SK-N-SH (cell line): ENCODE measurements around the gene FBN1. TPM values are rescaled to one million over a fixed set of nuclear protein-coding genes. Genes with fewer than 3 reads are reported as not detected.

Source experiments
- CTCF ChIA-PET: fragments of 300-600, 350-600 bp; formaldehyde crosslinking; extraction: SDS; loops from one replicate; lab custom pipeline; 2021; lab: Yijun Ruan, JAX
- POLR2A ChIA-PET: fragments of 350-600 bp; sonication (Branson Sonifier 250); formaldehyde crosslinking; extraction: SDS; loops from one replicate; lab custom pipeline; 2020; ENCODE audit warnings: antibody characterized with exemption, inconsistent platforms; lab: Yijun Ruan, JAX
- DNase-seq: peaks from one replicate; pipeline ENCODE4 v3.0.0; 2012
- H2AFZ ChIP-seq: fragments of 200-600 bp; sonication (generic); 2 replicates; pipeline ENCODE4 v1.8.1; 2016; ENCODE audit warnings: antibody characterized with exemption, mild to moderate bottlenecking, low read depth
- H3F3A ChIP-seq: fragments of 200-600 bp; sonication (generic); replicated peaks from 2 replicates; pipeline ENCODE3; 2016; ENCODE audit warnings: antibody characterized with exemption, mild to moderate bottlenecking; ENCODE audit not compliant: insufficient read depth
- H3K27ac ChIP-seq, 2 experiments: fragments of 200-500 bp in 1 of 2; fragments of 200-600 bp in 1 of 2; sonication (Bioruptor generic) in 1 of 2; sonication (generic), shearing (Covaris generic) in 1 of 2; 2 replicates each; pipeline versions ENCODE4 v1.5.1 to v1.6.1; 2014 to 2016; ENCODE audit warnings: low read depth in 2 of 2, inconsistent platforms in 1 of 2, low read length in 1 of 2, mild to moderate bottlenecking in 1 of 2, mixed read lengths in 1 of 2
- H3K27me3 ChIP-seq: fragments of 200-600 bp; sonication (generic), shearing (Covaris generic); 2 replicates; pipeline ENCODE4 v1.6.1; 2016; ENCODE audit warnings: mixed run types; ENCODE audit not compliant: insufficient read depth
- H3K36me3 ChIP-seq, 2 experiments: fragments of 200-500 bp in 1 of 2; fragments of 200-600 bp in 1 of 2; sonication (Bioruptor generic) in 1 of 2; sonication (generic) in 1 of 2; replicated peaks in 1 of 2; 2 replicates each; pipeline versions ENCODE3 to v1.5.1; 2014 to 2016; ENCODE audit warnings: low read length in 1 of 2, mild to moderate bottlenecking in 1 of 2; ENCODE audit not compliant: insufficient read depth in 2 of 2, control insufficient read depth in 1 of 2
- H3K4me1 ChIP-seq, 2 experiments: fragments of 200-500 bp in 1 of 2; fragments of 200-600 bp in 1 of 2; sonication (Bioruptor generic) in 1 of 2; sonication (generic), shearing (Covaris generic) in 1 of 2; 2 replicates each; pipeline versions ENCODE4 v1.5.1 to v1.6.1; 2014 to 2016; ENCODE audit warnings: low read depth in 1 of 2, low read length in 1 of 2, mixed run types in 1 of 2; ENCODE audit not compliant: insufficient read depth in 2 of 2, control insufficient read depth in 1 of 2
- H3K4me2 ChIP-seq: fragments of 200-600 bp; sonication (generic), shearing (Covaris generic); 2 replicates; pipeline ENCODE4 v1.6.1; 2017; ENCODE audit warnings: mixed run types
- H3K4me3 ChIP-seq, 2 experiments: fragments of 200-500 bp in 1 of 2; fragments of 200-600 bp in 1 of 2; sonication (Bioruptor generic) in 1 of 2; sonication (generic), shearing (Covaris generic) in 1 of 2; 2 replicates each; pipeline versions ENCODE4 v1.5.1 to v1.8.1; 2014 to 2016; ENCODE audit warnings: low read depth in 2 of 2, inconsistent platforms in 1 of 2, low read length in 1 of 2, mild to moderate bottlenecking in 1 of 2, mixed read lengths in 1 of 2, moderate library complexity in 1 of 2
- H3K79me2 ChIP-seq: fragments of 200-600 bp; sonication (generic); 2 replicates; pipeline ENCODE4 v1.8.1; 2017; ENCODE audit warnings: mild to moderate bottlenecking; ENCODE audit not compliant: insufficient read depth
- H3K9ac ChIP-seq: fragments of 200-600 bp; sonication (generic); 2 replicates; pipeline ENCODE4 v1.6.1; 2017; ENCODE audit warnings: mixed run types
- H3K9me2 ChIP-seq: fragments of 200-600 bp; sonication (generic); 2 replicates; pipeline ENCODE4 v1.6.1; 2017; ENCODE audit warnings: mixed run types
- H3K9me3 ChIP-seq: fragments of 200-600 bp; sonication (generic); 2 replicates; pipeline ENCODE4 v1.6.1; 2017; ENCODE audit warnings: mixed run types, mild to moderate bottlenecking, moderate library complexity
- H4K20me1 ChIP-seq: fragments of 200-600 bp; sonication (generic); 2 replicates; pipeline ENCODE4 v1.6.1; 2017; ENCODE audit warnings: mild to moderate bottlenecking, mixed run types; ENCODE audit not compliant: insufficient read depth
- CHD2 ChIP-seq: fragments of 150-350 bp; IDR thresholded peaks from 2 replicates; pipeline ENCODE4 v1.6.1; 2018; ENCODE audit warnings: low read length; ENCODE audit not compliant: partially characterized antibody
- ELF1 ChIP-seq: IDR thresholded peaks from 2 replicates; pipeline ENCODE4 v1.4.0; 2012
- EP300 ChIP-seq, 2 experiments: IDR thresholded peaks; 2 replicates each; pipeline versions ENCODE4 v1.4.0 to v1.6.1; 2012; ENCODE audit warnings: borderline replicate concordance in 1 of 2, low read depth in 1 of 2, low read length in 1 of 2
- FOSL2 ChIP-seq: IDR thresholded peaks from 2 replicates; pipeline ENCODE4 v1.4.0; 2012; ENCODE audit warnings: low read depth, mild to moderate bottlenecking, moderate library complexity, borderline replicate concordance
- FOXJ3 ChIP-seq: sonication (generic); formaldehyde crosslinking; IDR thresholded peaks from 2 replicates; pipeline ENCODE4 v1.5.1; 2020; ENCODE audit warnings: mild to moderate bottlenecking, missing genetic modification reagents
- IRF3 ChIP-seq: fragments of 150-350 bp; IDR thresholded peaks from 2 replicates; pipeline ENCODE4 v1.6.1; 2016; ENCODE audit warnings: mild to moderate bottlenecking, low read depth, low read length
- JUND ChIP-seq: IDR thresholded peaks from 2 replicates; pipeline ENCODE4 v1.4.0; 2012
- MEF2A ChIP-seq: IDR thresholded peaks from 2 replicates; pipeline ENCODE4 v1.4.0; 2012; ENCODE audit warnings: low read depth, borderline replicate concordance
- MXI1 ChIP-seq: IDR thresholded peaks from 2 replicates; pipeline ENCODE4 v1.6.1; 2012; ENCODE audit warnings: mild to moderate bottlenecking, low read depth, low read length, improper control_type of control experiment
- NFIC ChIP-seq: IDR thresholded peaks from 2 replicates; pipeline ENCODE4 v1.4.0; 2012; ENCODE audit warnings: borderline replicate concordance
- NRF1 ChIP-seq: IDR thresholded peaks from 2 replicates; pipeline ENCODE4 v1.6.1; 2012; ENCODE audit warnings: low read depth, mild to moderate bottlenecking, low read length
- PBX3 ChIP-seq: IDR thresholded peaks from 2 replicates; pipeline ENCODE4; 2012
- RAD21 ChIP-seq: IDR thresholded peaks from 2 replicates; pipeline ENCODE4 v1.6.1; 2012; ENCODE audit warnings: mild to moderate bottlenecking, low read length
- RCOR1 ChIP-seq: fragments of 150-350 bp; IDR thresholded peaks from 2 replicates; pipeline ENCODE4 v1.6.1; 2017; ENCODE audit warnings: antibody characterized with exemption, low read length
- RFX5 ChIP-seq: IDR thresholded peaks from 2 replicates; pipeline ENCODE4 v1.6.1; 2012; ENCODE audit warnings: mild to moderate bottlenecking, improper control_type of control experiment, low read length
- RXRA ChIP-seq: IDR thresholded peaks from 2 replicates; pipeline ENCODE4 v1.4.0; 2012; ENCODE audit warnings: low read depth, mild to moderate bottlenecking, borderline replicate concordance
- SMC3 ChIP-seq: IDR thresholded peaks from 2 replicates; pipeline ENCODE4 v1.6.1; 2012; ENCODE audit warnings: low read depth, low read length, improper control_type of control experiment
- TAF1 ChIP-seq: IDR thresholded peaks from 2 replicates; pipeline ENCODE4 v1.6.1; 2012; ENCODE audit warnings: low read depth, mild to moderate bottlenecking, low read length, moderate library complexity, borderline replicate concordance
- TCF12 ChIP-seq: IDR thresholded peaks from 2 replicates; pipeline ENCODE4 v1.4.0; 2012
- TEAD4 ChIP-seq: IDR thresholded peaks from 2 replicates; pipeline ENCODE4 v1.4.0; 2012; ENCODE audit warnings: mild to moderate bottlenecking, borderline replicate concordance; ENCODE audit not compliant: insufficient read depth
- YY1 ChIP-seq: IDR thresholded peaks from 2 replicates; pipeline ENCODE4 v1.4.0; 2012; ENCODE audit warnings: low read depth, mild to moderate bottlenecking
- ZBTB33 ChIP-seq: IDR thresholded peaks from 2 replicates; pipeline ENCODE4 v1.4.0; 2012; ENCODE audit warnings: low read depth, borderline replicate concordance
- WGBS: methylation state at CpG from one replicate; pipeline ENCODE4 v1.1.6; 2017; ENCODE audit warnings: low lambda C conversion rate; 5-methylcytosine and 5-hydroxymethylcytosine counted together
- polyA plus RNA-seq, 3 experiments: library from polyadenylated mRNA; depleted of rRNA; stranded (reverse); fragments of >200 nt; gene quantifications; 2 replicates each; pipeline ENCODE4 v1.2.3, GENCODE V29; 2012

FBN1 gene
- polyA plus RNA-seq, 1 of the 3 experiments (the other 2 are of a cell fraction): 248 TPM

- CTCF ChIA-PET: interaction anchor here (0.9 kb wide), 1 partner anchor 120 kb away, joined by 3 read pairs; no protein-coding TSS in a partner anchor
- TF ChIP-seq RCOR1 (peak; percentile 52; the same call in 1 of the 2 replicates), EP300 (IDR thresholded peaks at IDR 0.05; ENCODE audit: borderline replicate concordance in 1 of 2, low read depth in 1 of 2, low read length in 1 of 2) (peak in 1 of 2 experiments; percentile 69; a peak in 2 of 4 replicates), RAD21 (no peak), FOXJ3 (CRISPR knock-in tag) (no peak), RFX5 (no peak)
- H3K27ac ChIP-seq: peak overlapping the region; percentile 67 to 96
- no peak overlapping the region; the same call in 1 of the 2 replicates for H3K4me2 ChIP-seq
- no peaks in the 10 kb centered on the region for H3K9me2 ChIP-seq
- peak; percentile 36 for DNase-seq
- peaks cover 32% of the 10 kb centered on the region for H4K20me1 ChIP-seq
- peaks cover 97% of the 10 kb centered on the region for H3K79me2 ChIP-seq
- H3K4me1 ChIP-seq: peaks cover 38 to 64% of the 10 kb centered on the region in 2 experiments; a peak in 3 of 4 replicates
- H3F3A ChIP-seq: peaks cover 42% of the 10 kb centered on the region
- no peaks in the 10 kb centered on the region for H3K9me3 ChIP-seq
- peaks cover 31 to 82% of the 10 kb centered on the region in 2 experiments for H3K36me3 ChIP-seq
- H3K9ac ChIP-seq: no peak overlapping the region
- WGBS: 45% methylated on average over 3 of the region's 3 CpGs
- H3K4me3 ChIP-seq: no peak overlapping the region
- H3K27me3 ChIP-seq: no peaks in the 10 kb centered on the region
- H2AFZ ChIP-seq: no peak overlapping the region
- POLR2A ChIA-PET: interaction anchor here (0.9 kb wide), 1 partner anchor 109 kb away, joined by 3 read pairs; the partner anchor contains the start of gene FBN1
Measured at GRCh38 chr15:48536681-48537091, 108.8 kb downstream of the FBN1 start.

- 11% methylated on average over 2 of the region's 2 CpGs for WGBS
- Histone ChIP-seq H3F3A (peaks cover 35% of the 10 kb centered on the region), H3K79me2 (peaks cover 91% of the 10 kb centered on the region), H3K9me2 (no peaks in the 10 kb centered on the region), H3K27me3 (no peaks in the 10 kb centered on the region), H3K4me2 (no peak overlapping the region), H3K27ac (peak overlapping the region; percentile 41 to 96; a peak in 3 of 4 replicates), H2AFZ (no peak overlapping the region), H3K4me3 (no peak overlapping the region), H3K9ac (no peak overlapping the region), H3K36me3 (peaks cover 51 to 87% of the 10 kb centered on the region in 2 experiments), H4K20me1 (peaks cover 14% of the 10 kb centered on the region; the same call in 1 of the 2 replicates), H3K4me1 (peaks cover 31 to 63% of the 10 kb centered on the region in 2 experiments; a peak in 3 of 4 replicates), H3K9me3 (no peaks in the 10 kb centered on the region)
- ChIA-PET POLR2A (no interaction called here), CTCF (interaction anchor here (1.0 to 1.5 kb wide), 3 partner anchors 24 to 175 kb away, joined by 3 read pairs; no protein-coding TSS in a partner anchor)
- peak; percentile 74 for DNase-seq
- TF ChIP-seq JUND: 0 out of 2 replicates have a peak, but pooled peaks have one; percentile 8
- TF ChIP-seq SMC3: no peak
- TF ChIP-seq MEF2A: no peak
- peak; percentile 83 for TF ChIP-seq TCF12
- TF ChIP-seq NRF1: no peak
- TF ChIP-seq NFIC: peak; percentile 24; the same call in 1 of the 2 replicates
- no peak for TF ChIP-seq ZBTB33
- TF ChIP-seq TAF1: no peak
- TF ChIP-seq CHD2: peak; percentile 89
- no peak for TF ChIP-seq IRF3
- no peak for TF ChIP-seq RAD21
- 0 out of 2 replicates have a peak, but pooled peaks have one; percentile 20 for TF ChIP-seq TEAD4
- no peak for TF ChIP-seq RXRA
- no peak for TF ChIP-seq YY1
- TF ChIP-seq MXI1: peak; percentile 73; the same call in 1 of the 2 replicates
- TF ChIP-seq PBX3: peak; percentile 67
- TF ChIP-seq FOSL2: no peak
- TF ChIP-seq ELF1: no peak
Measured at GRCh38 chr15:48533982-48534381, 111.5 kb downstream of the FBN1 start.
